ENCODE results near the gene MYO1E.

DNA sequence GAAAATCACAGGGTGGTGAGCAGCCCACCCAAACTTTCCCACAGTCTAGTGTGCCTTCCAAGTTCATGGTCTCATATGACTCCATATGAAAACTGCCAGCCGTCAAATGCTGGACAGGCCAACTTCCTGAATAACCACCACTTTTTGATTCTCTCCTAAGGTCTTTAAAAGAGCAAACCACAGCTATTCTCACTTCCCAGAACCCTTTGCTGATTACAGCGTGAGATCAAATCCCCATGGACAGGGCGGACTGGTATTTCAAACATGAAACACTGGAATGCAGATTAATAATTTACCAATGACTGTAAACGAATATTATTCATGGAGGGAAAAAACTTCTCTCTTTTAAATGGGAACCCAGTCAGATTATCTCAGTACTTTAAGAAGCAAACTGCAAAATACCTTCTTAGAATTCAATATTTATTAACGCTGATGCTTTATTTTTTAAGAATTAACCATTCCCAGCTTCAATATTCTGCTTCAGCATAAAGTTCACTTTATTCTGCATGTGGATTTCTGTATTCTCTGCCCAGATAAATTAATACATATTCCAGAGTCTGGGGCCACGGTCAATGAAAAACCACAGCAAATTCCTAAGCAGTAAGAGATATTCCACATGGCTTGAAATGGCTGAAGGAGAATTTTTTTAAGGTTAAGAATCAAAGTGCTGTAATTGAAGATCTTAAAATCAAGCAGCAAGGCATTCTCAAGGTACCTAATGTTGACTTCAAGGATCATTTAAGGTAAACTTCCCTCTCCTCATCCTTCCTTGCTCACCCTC is 42.9 kb downstream of the MYO1E start:
- TF ChIP-seq CTCF (IDR thresholded peaks at IDR 0.05) (no peak), POLR2A (IDR thresholded peaks at IDR 0.05) (no peak)
